Activated CD8-positive, alpha-beta memory T cell treated with anti-CD3 and anti-CD28 coated beads, Interleukin-2, amount 10 ng/mL, durations not matched to agents 7 days and 5 days (primary cell): ENCODE data around the gene HEY2. TPM values are rescaled to one million over a fixed set of nuclear protein-coding genes. Genes with fewer than 3 reads are reported as not detected.
"Not testable (repeated sequence)": the region's sequence is repeated elsewhere in the genome, so short reads cannot be mapped to it uniquely, and the experiment has no call there.

Source experiments
- ATAC-seq: fragments of 150-1000 bp; cut with Tn5 transposase; one replicate; pipeline ENCODE4 v1.10.0; 2021; ENCODE audit warnings: moderate library complexity
- CTCF ChIA-PET: fragments of 350-600 bp; sonication (Branson Sonifier 250); formaldehyde crosslinking; loops from one replicate; lab custom pipeline; 2021; ENCODE audit warnings: antibody characterized with exemption; lab: Charles Lee
- DNase-seq: peaks from one replicate; pipeline ENCODE4 v3.0.0-alpha.2; 2020
- H3K27ac Mint-ChIP-seq: one replicate; pipeline ENCODE4 v1.8.0; 2021; ENCODE audit warnings: mild to moderate bottlenecking, mixed read lengths
- H3K27me3 Mint-ChIP-seq: one replicate; pipeline ENCODE4 v1.8.0; 2021; ENCODE audit warnings: mixed read lengths
- H3K36me3 Mint-ChIP-seq: one replicate; pipeline ENCODE4 v1.8.0; 2021; ENCODE audit warnings: mild to moderate bottlenecking, mixed read lengths
- H3K4me1 Mint-ChIP-seq: one replicate; pipeline ENCODE4 v1.8.0; 2021; ENCODE audit warnings: mixed read lengths
- H3K4me3 Mint-ChIP-seq: one replicate; pipeline ENCODE4 v1.8.0; 2021; ENCODE audit warnings: mild to moderate bottlenecking, moderate library complexity, mixed read lengths
- H3K9me3 Mint-ChIP-seq: one replicate; pipeline ENCODE4 v1.8.0; 2022; ENCODE audit warnings: low read depth, mixed read lengths
- total RNA-seq, 2 experiments: library from RNA; stranded (reverse); gene quantifications; one replicate each; pipeline ENCODE4 v1.2.3, GENCODE V29; 2021

The HEY2 gene
- total RNA-seq, 2 experiments from 2014 or later: not detected

DNA sequence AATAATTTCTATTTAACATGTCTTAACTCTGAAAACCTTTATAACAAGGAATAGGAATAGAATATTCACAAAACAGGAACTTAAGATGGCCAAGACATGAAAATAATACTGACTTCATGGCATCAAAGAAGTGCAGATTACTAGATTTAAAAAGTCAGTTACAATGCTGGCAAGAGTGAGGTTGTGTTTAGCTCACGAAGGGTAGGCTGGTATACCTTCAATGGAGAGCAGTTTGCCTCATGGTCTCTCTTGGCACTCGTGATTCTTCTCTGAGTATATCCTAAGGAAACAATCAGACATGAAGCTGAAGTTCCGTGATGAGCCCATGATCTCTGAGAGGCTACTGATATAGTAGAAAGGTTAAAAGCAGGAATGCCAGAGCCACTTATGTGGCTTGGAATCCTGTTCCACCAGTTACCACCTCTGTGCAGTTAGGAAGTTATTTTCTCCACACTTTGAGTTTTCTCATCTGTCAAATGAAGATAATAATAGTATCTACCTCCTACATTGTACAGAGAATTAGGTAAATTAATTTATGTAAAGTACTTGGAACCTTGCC is 48.5 kb downstream of the HEY2 start:
- DNase-seq (no peak), ATAC-seq (no peak)
- CTCF ChIA-PET: interaction anchor here (1.6 to 2.3 kb wide), 2 partner anchors 8 to 158 kb away, joined by 5 to 7 read pairs; no protein-coding TSS in a partner anchor
- H3K9me3 Mint-ChIP-seq: no peaks in the 10 kb centered on the region
- no peaks in the 10 kb centered on the region for H3K27me3 Mint-ChIP-seq
- peaks cover 30% of the 10 kb centered on the region for H3K4me1 Mint-ChIP-seq
- H3K36me3 Mint-ChIP-seq: peaks cover 31% of the 10 kb centered on the region
- no peak overlapping the region for H3K27ac Mint-ChIP-seq
- no peak overlapping the region for H3K4me3 Mint-ChIP-seq

DNA sequence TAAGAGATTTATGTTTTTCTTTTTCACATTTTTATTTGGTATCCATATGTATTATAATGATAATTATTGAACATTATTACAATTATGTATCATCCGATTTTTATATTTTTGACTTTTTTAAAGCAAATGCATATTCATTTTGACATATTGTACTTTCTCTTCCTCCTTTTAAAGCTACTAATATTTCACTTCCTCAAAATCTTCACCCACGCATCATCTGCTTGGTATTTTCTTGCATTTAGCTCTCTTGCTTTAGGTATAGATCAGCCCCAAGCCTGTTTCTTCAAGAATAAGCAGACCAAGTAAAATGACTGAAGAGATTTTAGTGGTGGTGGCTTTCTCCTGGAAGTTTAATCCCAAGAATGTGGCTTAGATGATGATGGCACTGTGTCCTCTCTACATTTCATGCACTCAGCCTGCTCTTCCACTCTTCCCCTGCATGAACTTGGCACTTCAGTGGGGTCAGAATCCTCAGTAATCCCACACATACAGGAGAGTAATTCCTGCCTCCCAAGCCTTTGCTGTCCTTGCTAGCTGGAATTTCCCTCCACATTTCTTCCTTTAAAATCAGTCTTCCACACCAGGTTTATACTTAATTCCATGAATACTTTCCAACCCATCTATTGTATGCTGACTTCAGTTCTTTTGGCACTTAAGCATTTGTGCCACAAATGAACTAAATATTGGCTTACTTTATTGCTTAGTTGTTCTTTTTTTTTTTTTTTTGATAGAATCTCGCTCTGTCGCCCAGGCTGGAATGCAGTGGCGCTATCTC is 49.5 kb downstream of the HEY2 start:
- peaks cover 30% of the 10 kb centered on the region for H3K4me1 Mint-ChIP-seq
- no peak overlapping the region for H3K27ac Mint-ChIP-seq
- ATAC-seq: no peak
- CTCF ChIA-PET: interaction anchor here (2.3 kb wide), 1 partner anchor 9 kb away, joined by 5 read pairs; no protein-coding TSS in a partner anchor
- H3K27me3 Mint-ChIP-seq: no peaks in the 10 kb centered on the region
- no peaks in the 10 kb centered on the region for H3K9me3 Mint-ChIP-seq
- peaks cover 33% of the 10 kb centered on the region for H3K36me3 Mint-ChIP-seq
- H3K4me3 Mint-ChIP-seq: no peak overlapping the region
- DNase-seq: no peak

DNA sequence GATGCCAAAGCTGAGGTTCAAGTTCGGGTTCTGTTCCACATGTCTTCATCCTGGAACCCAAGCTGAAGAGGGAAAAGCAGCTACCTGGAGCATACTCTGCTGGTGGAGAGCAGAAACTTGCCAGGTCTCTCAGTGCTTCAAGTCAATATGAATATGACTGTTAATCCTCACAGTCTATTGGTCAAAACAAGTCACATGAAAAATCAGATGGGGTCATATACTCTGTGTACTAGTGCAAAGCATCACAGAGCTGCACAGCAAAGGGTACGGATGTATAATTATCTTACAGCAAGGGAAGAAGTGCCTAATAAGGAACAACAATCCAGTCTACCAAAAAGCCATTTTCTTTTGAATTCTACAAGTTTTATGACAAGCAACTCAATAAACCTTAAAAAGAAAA is 53.0 kb downstream of the HEY2 start:
- CTCF ChIA-PET: interaction anchor here (1.1 to 2.0 kb wide), 3 partner anchors 12 to 21 kb away, joined by 3 to 13 read pairs (median 3); partner anchors contain the start of gene NCOA7
- peaks cover 44% of the 10 kb centered on the region for H3K36me3 Mint-ChIP-seq
- no peaks in the 10 kb centered on the region for H3K27me3 Mint-ChIP-seq
- H3K4me1 Mint-ChIP-seq: peaks cover 46% of the 10 kb centered on the region
- DNase-seq (no peak), ATAC-seq (no peak)
- H3K27ac Mint-ChIP-seq: no peak overlapping the region
- no peaks in the 10 kb centered on the region for H3K9me3 Mint-ChIP-seq
- no peak overlapping the region for H3K4me3 Mint-ChIP-seq

DNA sequence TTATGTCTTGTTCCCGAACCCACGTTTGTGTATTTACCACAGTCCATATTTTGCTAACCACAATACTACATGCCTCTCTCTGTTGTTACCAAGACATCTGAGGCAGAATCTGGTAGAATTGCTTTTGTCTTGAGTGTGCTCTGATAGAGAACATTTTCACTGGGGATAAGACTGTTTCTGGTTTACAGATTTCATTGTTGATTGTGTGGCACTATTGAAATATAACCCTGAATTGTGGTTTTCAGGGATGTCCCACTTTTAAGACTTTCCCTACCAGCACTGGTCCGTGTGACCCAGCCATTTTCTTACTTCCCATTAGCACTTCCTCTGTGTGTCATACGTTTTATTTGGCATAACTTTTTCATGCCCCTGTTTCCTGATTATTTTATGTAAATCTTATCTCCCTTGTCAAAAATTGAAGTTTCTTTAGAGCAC is 53.5 kb downstream of the HEY2 start:
- DNase-seq: no peak
- CTCF ChIA-PET: interaction anchor here (1.1 kb wide), 1 partner anchor 17 kb away, joined by 3 read pairs; no protein-coding TSS in a partner anchor
- H3K4me1 Mint-ChIP-seq: peaks cover 52% of the 10 kb centered on the region
- no peak overlapping the region for H3K27ac Mint-ChIP-seq
- peaks cover 44% of the 10 kb centered on the region for H3K36me3 Mint-ChIP-seq
- H3K4me3 Mint-ChIP-seq: no peak overlapping the region
- ATAC-seq: no peak
- no peaks in the 10 kb centered on the region for H3K9me3 Mint-ChIP-seq
- H3K27me3 Mint-ChIP-seq: no peaks in the 10 kb centered on the region

DNA sequence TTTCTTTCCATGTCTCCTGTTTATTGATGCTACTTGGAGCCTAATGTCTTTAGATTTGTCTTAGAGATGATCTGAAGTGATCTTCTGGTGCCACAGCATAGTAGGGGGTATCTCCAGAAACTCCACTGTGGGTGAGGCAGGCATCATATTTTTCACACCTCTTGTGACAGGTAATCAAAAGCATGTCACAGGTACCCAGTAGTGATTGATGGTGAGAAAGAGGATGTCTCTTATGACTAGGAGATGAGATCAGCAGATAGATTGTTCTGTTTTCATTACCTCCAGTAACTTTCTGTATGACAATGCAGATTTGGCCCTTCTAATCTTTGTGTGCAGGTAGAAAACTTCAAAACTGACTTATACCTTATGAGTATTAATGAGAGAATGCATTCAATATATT is 54.8 kb downstream of the HEY2 start:
- ATAC-seq (peak; percentile 73), DNase-seq (no peak)
- CTCF ChIA-PET: interaction anchor here (1.0 to 2.1 kb wide), 4 partner anchors 13 to 172 kb away, joined by 3 to 12 read pairs (median 3); partner anchors contain the start of gene NCOA7
- Mint-ChIP-seq H3K9me3 (no peaks in the 10 kb centered on the region), H3K27me3 (no peaks in the 10 kb centered on the region), H3K27ac (no peak overlapping the region), H3K36me3 (peaks cover 43% of the 10 kb centered on the region), H3K4me3 (no peak overlapping the region), H3K4me1 (peaks cover 58% of the 10 kb centered on the region)

- peaks cover 58% of the 10 kb centered on the region for H3K4me1 Mint-ChIP-seq
- ATAC-seq, H3K4me3 Mint-ChIP-seq, H3K27ac Mint-ChIP-seq, H3K27me3 Mint-ChIP-seq, H3K9me3 Mint-ChIP-seq, DNase-seq: not testable (repeated sequence)
- H3K36me3 Mint-ChIP-seq: peaks cover 39% of the 10 kb centered on the region
- CTCF ChIA-PET: interaction anchor here (1.0 to 2.1 kb wide), 4 partner anchors 14 to 172 kb away, joined by 3 to 12 read pairs (median 3); partner anchors contain the start of gene NCOA7
These were observed 55.5 kb downstream of the HEY2 start for GRCh38 chr6:125804866-125805425.

DNA sequence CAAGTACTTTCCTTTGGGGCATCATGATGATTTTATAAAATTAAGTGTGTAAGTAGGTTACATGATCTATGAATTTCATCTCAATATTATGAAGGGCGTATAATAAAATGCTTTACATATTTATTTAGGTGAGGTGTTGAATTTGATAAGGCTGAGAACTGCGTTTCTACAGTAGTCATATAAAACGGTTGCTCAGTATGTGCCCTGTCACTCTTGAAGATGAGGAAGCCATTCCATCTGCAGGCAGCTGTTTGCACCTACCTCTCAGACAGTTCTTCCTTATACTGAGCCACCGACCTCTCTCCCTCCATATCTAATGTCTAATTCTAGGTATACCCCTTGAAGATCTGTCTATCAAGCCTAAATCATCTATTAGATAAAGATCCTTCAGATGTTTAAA is 57.4 kb downstream of the HEY2 start:
- no peak overlapping the region for H3K27ac Mint-ChIP-seq
- CTCF ChIA-PET: interaction anchor here (0.6 to 1.4 kb wide), 2 partner anchors 149 to 167 kb away, joined by 3 to 4 read pairs; no protein-coding TSS in a partner anchor
- no peak for DNase-seq
- H3K9me3 Mint-ChIP-seq: no peaks in the 10 kb centered on the region
- no peaks in the 10 kb centered on the region for H3K27me3 Mint-ChIP-seq
- H3K36me3 Mint-ChIP-seq: peaks cover 33% of the 10 kb centered on the region
- no peak for ATAC-seq
- no peak overlapping the region for H3K4me3 Mint-ChIP-seq
- H3K4me1 Mint-ChIP-seq: peaks cover 62% of the 10 kb centered on the region

DNA sequence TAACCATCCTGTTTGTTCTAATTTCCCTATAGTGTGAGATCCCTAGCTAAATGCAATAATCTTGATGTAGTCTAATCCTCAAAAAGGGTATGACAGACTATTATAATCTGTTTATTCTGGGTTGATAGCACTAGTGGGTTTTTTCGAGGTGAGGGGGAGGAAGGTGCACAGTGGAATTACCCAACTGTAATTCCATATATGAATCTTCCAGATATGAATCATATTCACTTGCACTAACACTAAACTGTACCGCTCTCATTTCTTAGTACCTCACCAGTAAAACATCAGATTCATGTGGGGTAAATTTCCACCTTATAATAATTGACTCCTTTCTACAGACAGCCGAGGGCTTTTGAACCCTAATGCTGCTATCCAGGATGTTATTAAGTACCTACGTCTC is 57.9 kb downstream of the HEY2 start:
- DNase-seq: no peak
- peak; percentile 32 for ATAC-seq
- CTCF ChIA-PET: interaction anchor here (0.6 to 1.6 kb wide), 3 partner anchors 17 to 167 kb away, joined by 3 to 4 read pairs (median 4); partner anchors contain the start of gene NCOA7
- Mint-ChIP-seq H3K4me1 (peaks cover 59% of the 10 kb centered on the region), H3K9me3 (no peaks in the 10 kb centered on the region), H3K36me3 (peaks cover 29% of the 10 kb centered on the region), H3K27ac (peak overlapping the region; percentile 34), H3K4me3 (no peak overlapping the region), H3K27me3 (no peaks in the 10 kb centered on the region)

DNA sequence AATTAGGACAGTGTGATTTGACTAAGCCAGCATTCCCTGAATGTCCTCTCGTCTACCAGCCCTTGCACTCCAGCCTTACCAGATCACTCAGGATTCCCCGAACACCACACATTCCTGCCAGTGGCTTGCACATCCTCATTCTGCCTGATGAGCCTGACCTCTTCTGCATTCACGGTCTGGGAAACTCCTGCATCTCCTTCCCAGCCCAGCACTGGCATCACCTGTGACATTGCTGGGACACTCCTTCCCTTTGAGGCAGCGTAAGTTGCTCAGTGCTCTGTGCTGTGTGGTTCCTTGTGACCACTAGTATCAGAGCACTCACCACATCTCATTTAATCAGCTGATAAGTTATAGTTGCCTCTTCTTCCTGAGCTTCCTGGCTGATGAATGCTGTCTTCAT is 58.6 kb downstream of the HEY2 start:
- H3K27me3 Mint-ChIP-seq: no peaks in the 10 kb centered on the region
- H3K36me3 Mint-ChIP-seq: peaks cover 30% of the 10 kb centered on the region
- H3K9me3 Mint-ChIP-seq: no peaks in the 10 kb centered on the region
- peaks cover 55% of the 10 kb centered on the region for H3K4me1 Mint-ChIP-seq
- CTCF ChIA-PET: interaction anchor here (0.6 to 1.6 kb wide), 3 partner anchors 18 to 148 kb away, joined by 4 to 5 read pairs (median 4); partner anchors contain the start of gene NCOA7
- H3K4me3 Mint-ChIP-seq: no peak overlapping the region
- H3K27ac Mint-ChIP-seq: no peak overlapping the region
- ATAC-seq: peak; percentile 31
- no peak for DNase-seq

- H3K27me3 Mint-ChIP-seq: no peaks in the 10 kb centered on the region
- H3K27ac Mint-ChIP-seq: no peak overlapping the region
- CTCF ChIA-PET: interaction anchor here (1.4 to 1.6 kb wide), 2 partner anchors 18 to 147 kb away, joined by 4 read pairs; partner anchors contain the start of gene NCOA7
- peaks cover 28% of the 10 kb centered on the region for H3K36me3 Mint-ChIP-seq
- no peak overlapping the region for H3K4me3 Mint-ChIP-seq
- H3K4me1 Mint-ChIP-seq: peaks cover 51% of the 10 kb centered on the region
- ATAC-seq (no peak), DNase-seq (no peak)
- no peaks in the 10 kb centered on the region for H3K9me3 Mint-ChIP-seq
These were observed 59.2 kb downstream of the HEY2 start for GRCh38 chr6:125808591-125808990.

- Mint-ChIP-seq H3K36me3 (peaks cover 23% of the 10 kb centered on the region), H3K9me3 (no peaks in the 10 kb centered on the region), H3K4me1 (peaks cover 46% of the 10 kb centered on the region), H3K4me3 (no peak overlapping the region), H3K27me3 (no peaks in the 10 kb centered on the region), H3K27ac (no peak overlapping the region)
- CTCF ChIA-PET: interaction anchor here (0.8 to 1.8 kb wide), 3 partner anchors 14 to 147 kb away, joined by 3 to 4 read pairs (median 3); partner anchors contain the start of gene HINT3
- ATAC-seq (no peak), DNase-seq (no peak)
These were observed 60.2 kb downstream of the HEY2 start for GRCh38 chr6:125809570-125810170.

GRCh38 chr6:125810445-125810844 is 61.0 kb downstream of the HEY2 start:
- CTCF ChIA-PET: interaction anchor here (1.5 to 1.8 kb wide), 2 partner anchors 19 to 146 kb away, joined by 3 to 4 read pairs; partner anchors contain the start of gene HINT3
- Mint-ChIP-seq H3K36me3 (peaks cover 25% of the 10 kb centered on the region), H3K27me3 (no peaks in the 10 kb centered on the region), H3K4me1 (peaks cover 47% of the 10 kb centered on the region), H3K27ac (no peak overlapping the region), H3K9me3 (no peaks in the 10 kb centered on the region), H3K4me3 (no peak overlapping the region)
- DNase-seq (no peak), ATAC-seq (no peak)
